Activated CD8-positive, alpha-beta T cell treated with anti-CD3 and anti-CD28 coated beads for 36 hours (primary cell): ENCODE measurements around the gene CARD9. TPM values are rescaled to one million over a fixed set of nuclear protein-coding genes. Genes with fewer than 3 reads are reported as not detected.
A peak's percentile ranks its signal among the peaks of the same experiment; 100 is the strongest.

ENCODE experiments used
- ATAC-seq: fragments of 200-7000 bp; cut with Tn5 transposase; one replicate; pipeline ENCODE4 v1.10.0; 2021; ENCODE audit warnings: mild to moderate bottlenecking, moderate library complexity
- CTCF ChIA-PET: fragments of 350-600 bp; sonication (Branson Sonifier 250); formaldehyde crosslinking; loops from one replicate; lab custom pipeline; 2021; ENCODE audit warnings: antibody characterized with exemption; lab: Charles Lee
- POLR2A ChIA-PET: fragments of 350-600 bp; sonication (Branson Sonifier 250); formaldehyde crosslinking; loops from one replicate; lab custom pipeline; 2021; ENCODE audit warnings: antibody characterized with exemption; lab: Charles Lee
- DNase-seq: peaks from one replicate; pipeline ENCODE4 v3.0.0-alpha.2; 2020
- H3K27ac Mint-ChIP-seq: one replicate; pipeline ENCODE4 v1.8.0; 2021; ENCODE audit warnings: mild to moderate bottlenecking, mixed read lengths
- H3K27me3 Mint-ChIP-seq: one replicate; pipeline ENCODE4 v1.8.0; 2021; ENCODE audit warnings: mixed read lengths
- H3K36me3 Mint-ChIP-seq: one replicate; pipeline ENCODE4 v1.8.0; 2021; ENCODE audit warnings: low read depth, mixed read lengths
- H3K4me1 Mint-ChIP-seq: one replicate; pipeline ENCODE4 v1.8.0; 2021; ENCODE audit warnings: low read depth, mixed read lengths
- H3K4me3 Mint-ChIP-seq: one replicate; pipeline ENCODE4 v1.8.0; 2021; ENCODE audit warnings: mild to moderate bottlenecking, moderate library complexity, mixed read lengths
- H3K9me3 Mint-ChIP-seq: one replicate; pipeline ENCODE4 v1.8.0; 2021; ENCODE audit warnings: mixed read lengths
- CTCF ChIP-seq: fragments of 200-600 bp; IDR thresholded peaks from one replicate; pipeline ENCODE4 v1.8.0; 2022; ENCODE audit warnings: antibody characterized with exemption, mild to moderate bottlenecking
- intact Hi-C: fragments of 100-400 bp; cut with micrococcal nuclease; formaldehyde crosslinking; loops from one replicate; pipeline ENCODE4 v1.10.0; 2022
- total RNA-seq, 2 experiments: library from RNA; stranded (reverse); gene quantifications; one replicate each; pipeline ENCODE4 v1.2.3, GENCODE V29; 2021

CARD9 gene
- total RNA-seq, 2 experiments from 2014 or later = 6.8 to 7.1 TPM

DNA sequence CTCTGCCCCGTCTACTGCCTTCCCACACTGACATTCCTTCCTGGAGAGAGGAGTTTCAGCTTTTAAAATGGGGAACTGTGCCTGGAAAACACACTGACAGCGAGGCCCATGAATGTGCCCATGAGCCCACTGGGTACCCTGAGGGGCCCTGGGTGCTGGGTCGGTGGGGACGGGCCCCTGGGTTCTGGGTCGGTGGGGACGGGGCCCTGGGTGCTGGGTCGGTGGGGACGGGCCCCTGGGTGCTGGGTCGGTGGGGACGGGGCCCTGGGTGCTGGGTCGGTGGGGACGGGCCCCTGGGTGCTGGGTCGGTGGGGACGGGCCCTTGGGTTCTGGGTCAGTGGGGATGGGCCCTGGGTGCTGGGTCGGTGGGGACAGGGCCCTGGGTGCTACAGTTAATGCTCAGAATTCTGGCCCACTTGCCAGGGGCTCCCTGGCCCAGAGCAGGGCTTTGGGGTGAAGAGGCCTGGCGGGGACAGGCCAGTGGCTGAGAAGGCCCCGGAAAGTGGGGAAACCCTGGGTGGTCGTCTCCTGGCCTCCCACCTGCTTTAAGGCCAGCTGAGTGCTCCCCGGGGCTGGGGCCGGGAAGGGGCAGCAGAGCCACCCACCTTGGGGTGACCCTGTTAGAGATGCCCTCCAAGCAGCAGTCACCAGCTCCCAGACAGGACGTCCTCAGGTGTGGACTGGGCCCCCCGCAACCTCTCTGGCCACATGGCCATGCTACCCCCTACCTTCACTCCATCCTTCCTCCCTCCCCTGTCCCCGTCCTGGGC, 43.6 kb downstream of the CARD9 start:
- Mint-ChIP-seq H3K27me3 (no peaks in the 10 kb centered on the region), H3K4me1 (peaks cover 6% of the 10 kb centered on the region), H3K27ac (no peak overlapping the region), H3K4me3 (no peak overlapping the region), H3K36me3 (no peaks in the 10 kb centered on the region), H3K9me3 (no peaks in the 10 kb centered on the region)
- ATAC-seq (no peak), DNase-seq (no peak)
- ChIA-PET POLR2A (interaction anchor here (0.7 kb wide), 1 partner anchor 11 kb away, joined by 3 read pairs; no protein-coding TSS in a partner anchor), CTCF (interaction anchor here (1.2 kb wide), 1 partner anchor 33 kb away, joined by 3 read pairs; the partner anchor contains the start of gene DNLZ)
- intact Hi-C loops = no loop called here
- no peak for TF ChIP-seq CTCF

DNA sequence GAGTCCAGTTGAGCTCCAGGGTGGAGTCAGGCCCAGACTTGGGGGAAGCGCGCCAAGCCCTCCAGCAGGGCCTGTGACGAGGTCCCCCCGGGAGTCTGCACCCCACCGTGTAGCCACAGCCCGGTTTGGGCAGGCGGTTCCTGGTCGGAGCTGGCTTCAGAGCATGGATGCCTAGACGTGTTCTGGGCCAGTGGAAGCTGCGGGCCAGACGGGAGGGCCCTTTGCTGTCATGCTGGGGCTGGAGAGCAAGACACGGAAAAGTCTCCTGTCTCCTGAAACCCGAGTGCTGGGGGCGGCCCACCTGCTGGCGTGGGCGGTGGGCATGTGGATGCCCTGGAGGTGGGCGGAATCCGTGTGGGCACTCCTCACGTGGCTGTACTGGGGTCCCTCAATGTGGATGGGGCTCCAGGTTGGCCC, 44.2 kb downstream of the CARD9 start:
- intact Hi-C loops = no loop called here
- H3K4me3 Mint-ChIP-seq = peak overlapping the region; percentile 56
- H3K27me3 Mint-ChIP-seq = no peaks in the 10 kb centered on the region
- H3K4me1 Mint-ChIP-seq = peaks cover 6% of the 10 kb centered on the region
- TF ChIP-seq CTCF = no peak
- CTCF ChIA-PET = interaction anchor here (1.0 kb wide), 1 partner anchor 17 kb away, joined by 3 read pairs; no protein-coding TSS in a partner anchor
- no peak overlapping the region for H3K27ac Mint-ChIP-seq
- no peaks in the 10 kb centered on the region for H3K36me3 Mint-ChIP-seq
- DNase-seq (no peak), ATAC-seq (no peak)
- no peaks in the 10 kb centered on the region for H3K9me3 Mint-ChIP-seq
- POLR2A ChIA-PET = interaction anchor here (0.7 to 1.9 kb wide), 2 partner anchors 12 to 34 kb away, joined by 3 to 6 read pairs; partner anchors contain the start of gene DNLZ

DNA sequence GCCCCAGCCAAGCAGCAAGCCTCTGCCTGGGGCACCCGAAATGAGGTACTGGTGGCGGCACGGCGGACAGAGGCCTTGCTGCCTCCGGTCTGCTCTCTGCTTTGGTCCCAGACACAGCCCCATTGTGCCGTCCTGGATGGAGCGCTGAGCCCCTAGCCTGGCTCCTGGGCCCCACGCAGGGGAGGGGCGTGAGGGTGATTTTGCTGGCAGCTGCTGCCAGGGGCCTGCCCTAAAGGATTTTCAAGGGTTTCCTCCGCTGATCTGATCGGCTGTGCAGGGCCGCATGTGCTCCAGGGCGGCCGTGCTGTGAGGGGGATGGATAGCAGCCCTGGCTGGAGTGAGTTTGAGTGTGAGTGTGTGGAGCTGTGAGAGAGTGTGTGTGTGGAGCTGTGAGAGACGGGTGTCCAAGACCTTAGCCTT, 44.8 kb downstream of the CARD9 start:
- no peak for TF ChIP-seq CTCF
- ATAC-seq (no peak), DNase-seq (no peak)
- CTCF ChIA-PET = interaction anchor here (1.0 kb wide), 1 partner anchor 16 kb away, joined by 3 read pairs; no protein-coding TSS in a partner anchor
- Mint-ChIP-seq H3K9me3 (no peaks in the 10 kb centered on the region), H3K4me1 (peaks cover 6% of the 10 kb centered on the region), H3K27ac (no peak overlapping the region), H3K4me3 (peak overlapping the region; percentile 56), H3K36me3 (no peaks in the 10 kb centered on the region), H3K27me3 (no peaks in the 10 kb centered on the region)
- POLR2A ChIA-PET = interaction anchor here (1.9 kb wide), 1 partner anchor 35 kb away, joined by 6 read pairs; the partner anchor contains the start of gene DNLZ
- intact Hi-C loops = no loop called here

GRCh38 chr9:136328011-136328621, 45.4 kb downstream of the CARD9 start:
- TF ChIP-seq CTCF = no peak
- H3K4me3 Mint-ChIP-seq = peak overlapping the region; percentile 56

More at GRCh38 chr9:136328011-136328621, 45.4 kb downstream of the CARD9 start:
- no peaks in the 10 kb centered on the region for H3K36me3 Mint-ChIP-seq
- peaks cover 6% of the 10 kb centered on the region for H3K4me1 Mint-ChIP-seq
- H3K9me3 Mint-ChIP-seq = no peaks in the 10 kb centered on the region
- CTCF ChIA-PET = interaction anchor here (0.8 to 1.1 kb wide), 3 partner anchors 12 to 16 kb away, joined by 3 to 4 read pairs (median 3); no protein-coding TSS in a partner anchor
- ATAC-seq (peak; percentile 18), DNase-seq (peak; percentile 41)
- H3K27me3 Mint-ChIP-seq = no peaks in the 10 kb centered on the region
- intact Hi-C loops = no loop called here
- POLR2A ChIA-PET = interaction anchor here (0.9 to 1.9 kb wide), 2 partner anchors 17 to 35 kb away, joined by 3 to 6 read pairs; partner anchors contain the start of gene DNLZ
- H3K27ac Mint-ChIP-seq = no peak overlapping the region
